Calu3 (cell line): Measurements from ENCODE around the gene PRTG. TPM values are rescaled to one million over a fixed set of nuclear protein-coding genes. Genes with fewer than 3 reads are reported as not detected.
A peak's percentile ranks its signal among the peaks of the same experiment; 100 is the strongest.

Experiments used
- BruUV-seq: library from RNA; stranded (reverse); fragments of 400-500 nt; replicated peaks from 2 replicates; lab custom pipeline; 2021; lab: Mats Ljungman, UMichigan
- CTCF ChIA-PET: fragments of 300-600 bp; sonication (Branson Sonifier 250); formaldehyde crosslinking; loops from one replicate; lab custom pipeline; 2022; ENCODE audit warnings: antibody characterized with exemption; lab: Charles Lee
- DNase-seq: peaks from one replicate; pipeline ENCODE4 v3.0.0; 2022
- H3K27ac Mint-ChIP-seq: one replicate; pipeline ENCODE4 v1.8.0; 2022; ENCODE audit warnings: mixed read lengths; ENCODE audit not compliant: unreplicated experiment
- H3K27me3 Mint-ChIP-seq: one replicate; pipeline ENCODE4 v1.8.0; 2022; ENCODE audit warnings: mixed read lengths; ENCODE audit not compliant: unreplicated experiment
- H3K36me3 Mint-ChIP-seq: one replicate; pipeline ENCODE4 v1.8.0; 2022; ENCODE audit warnings: mild to moderate bottlenecking, moderate library complexity, mixed read lengths; ENCODE audit not compliant: insufficient read depth, unreplicated experiment
- H3K4me1 Mint-ChIP-seq: one replicate; pipeline ENCODE4 v1.8.0; 2022; ENCODE audit warnings: mild to moderate bottlenecking, low read depth, mixed read lengths; ENCODE audit not compliant: unreplicated experiment
- H3K4me3 Mint-ChIP-seq: one replicate; pipeline ENCODE4 v1.8.0; 2022; ENCODE audit warnings: mild to moderate bottlenecking, low read depth, moderate library complexity, mixed read lengths; ENCODE audit not compliant: unreplicated experiment
- H3K9me3 Mint-ChIP-seq: one replicate; pipeline ENCODE4 v1.8.0; 2022; ENCODE audit warnings: low read depth, mixed read lengths; ENCODE audit not compliant: unreplicated experiment
- intact Hi-C: fragments of 100-400 bp; cut with micrococcal nuclease; formaldehyde crosslinking; loops from one replicate; pipeline ENCODE4 v1.10.0; 2022; ENCODE audit not compliant: unreplicated experiment
- total RNA-seq: library from RNA; stranded (reverse); gene quantifications from 2 replicates; pipeline ENCODE4 v1.2.3, GENCODE V29; 2022
- TF ChIP-seq, protein P1 (sequence below): fragments of 200-600 bp; IDR thresholded peaks from one replicate; pipeline ENCODE4 v1.8.0; 2022; ENCODE audit warnings: antibody characterized with exemption; ENCODE audit not compliant: unreplicated experiment

PRTG gene
- total RNA-seq, 1 experiment from 2014 or later = 12.0 TPM

DNA sequence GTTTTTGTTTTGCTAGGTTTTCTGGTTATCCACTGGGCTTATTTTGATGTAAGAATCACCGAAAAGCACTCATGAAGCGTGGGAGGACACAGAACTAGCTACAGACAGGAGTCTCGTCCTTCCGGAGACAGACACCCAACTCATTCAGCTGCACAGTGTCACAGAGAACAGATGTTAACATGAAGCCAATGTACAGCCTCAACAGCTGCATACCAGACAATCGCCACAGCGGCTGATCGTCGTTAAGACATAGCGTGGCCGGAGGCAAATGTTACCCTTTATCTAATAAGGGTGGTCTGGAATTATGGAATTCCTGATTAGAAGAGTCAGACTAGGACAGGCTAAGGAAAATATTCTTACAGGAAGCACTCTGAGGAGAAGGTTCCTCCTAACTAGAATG lies 153.7 kb downstream of the PRTG start:
- CTCF ChIA-PET = no interaction called here
- H3K4me3 Mint-ChIP-seq = no peak overlapping the region
- H3K27ac Mint-ChIP-seq = no peak overlapping the region

DNA sequence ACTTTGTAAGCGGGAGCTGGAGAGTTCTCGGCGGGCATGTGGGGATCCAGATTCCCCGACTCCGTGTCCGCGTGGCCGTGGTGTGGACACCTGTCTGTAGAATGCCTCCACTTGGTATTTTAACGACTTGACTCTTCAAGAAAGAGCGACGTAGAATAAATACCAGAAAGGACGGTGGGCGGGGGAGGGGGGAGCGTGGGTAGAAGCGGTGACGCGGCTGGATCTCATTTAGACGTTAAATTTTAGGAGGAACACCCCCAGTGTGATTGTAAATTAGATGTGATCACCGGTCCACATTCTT lies 154.2 kb downstream of the PRTG start:
- peaks cover 8% of the 10 kb centered on the region for H3K27me3 Mint-ChIP-seq
- H3K4me3 Mint-ChIP-seq = no peak overlapping the region
- H3K36me3 Mint-ChIP-seq = peaks cover 11% of the 10 kb centered on the region
- DNase-seq = no peak
- no peaks in the 10 kb centered on the region for H3K4me1 Mint-ChIP-seq
- CTCF ChIA-PET = interaction anchor here (0.6 kb wide), 1 partner anchor 769 kb away, joined by 3 read pairs; no protein-coding TSS in a partner anchor
- no peak overlapping the region for H3K27ac Mint-ChIP-seq
- TF ChIP-seq, protein P1, sequence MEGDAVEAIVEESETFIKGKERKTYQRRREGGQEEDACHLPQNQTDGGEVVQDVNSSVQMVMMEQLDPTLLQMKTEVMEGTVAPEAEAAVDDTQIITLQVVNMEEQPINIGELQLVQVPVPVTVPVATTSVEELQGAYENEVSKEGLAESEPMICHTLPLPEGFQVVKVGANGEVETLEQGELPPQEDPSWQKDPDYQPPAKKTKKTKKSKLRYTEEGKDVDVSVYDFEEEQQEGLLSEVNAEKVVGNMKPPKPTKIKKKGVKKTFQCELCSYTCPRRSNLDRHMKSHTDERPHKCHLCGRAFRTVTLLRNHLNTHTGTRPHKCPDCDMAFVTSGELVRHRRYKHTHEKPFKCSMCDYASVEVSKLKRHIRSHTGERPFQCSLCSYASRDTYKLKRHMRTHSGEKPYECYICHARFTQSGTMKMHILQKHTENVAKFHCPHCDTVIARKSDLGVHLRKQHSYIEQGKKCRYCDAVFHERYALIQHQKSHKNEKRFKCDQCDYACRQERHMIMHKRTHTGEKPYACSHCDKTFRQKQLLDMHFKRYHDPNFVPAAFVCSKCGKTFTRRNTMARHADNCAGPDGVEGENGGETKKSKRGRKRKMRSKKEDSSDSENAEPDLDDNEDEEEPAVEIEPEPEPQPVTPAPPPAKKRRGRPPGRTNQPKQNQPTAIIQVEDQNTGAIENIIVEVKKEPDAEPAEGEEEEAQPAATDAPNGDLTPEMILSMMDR = no peak
- BruUV-seq = no TSS peak
- intact Hi-C loops = no loop called here
- no peaks in the 10 kb centered on the region for H3K9me3 Mint-ChIP-seq

More for the DNA sequence above, 153.7 kb downstream of the PRTG start:
- no peak for DNase-seq
- no peaks in the 10 kb centered on the region for H3K9me3 Mint-ChIP-seq
- H3K27me3 Mint-ChIP-seq = peaks cover 3% of the 10 kb centered on the region
- BruUV-seq = no TSS peak
- H3K4me1 Mint-ChIP-seq = no peaks in the 10 kb centered on the region
- H3K36me3 Mint-ChIP-seq = peaks cover 11% of the 10 kb centered on the region
- TF ChIP-seq, protein P1 = no peak
- intact Hi-C loops = no loop called here

DNA sequence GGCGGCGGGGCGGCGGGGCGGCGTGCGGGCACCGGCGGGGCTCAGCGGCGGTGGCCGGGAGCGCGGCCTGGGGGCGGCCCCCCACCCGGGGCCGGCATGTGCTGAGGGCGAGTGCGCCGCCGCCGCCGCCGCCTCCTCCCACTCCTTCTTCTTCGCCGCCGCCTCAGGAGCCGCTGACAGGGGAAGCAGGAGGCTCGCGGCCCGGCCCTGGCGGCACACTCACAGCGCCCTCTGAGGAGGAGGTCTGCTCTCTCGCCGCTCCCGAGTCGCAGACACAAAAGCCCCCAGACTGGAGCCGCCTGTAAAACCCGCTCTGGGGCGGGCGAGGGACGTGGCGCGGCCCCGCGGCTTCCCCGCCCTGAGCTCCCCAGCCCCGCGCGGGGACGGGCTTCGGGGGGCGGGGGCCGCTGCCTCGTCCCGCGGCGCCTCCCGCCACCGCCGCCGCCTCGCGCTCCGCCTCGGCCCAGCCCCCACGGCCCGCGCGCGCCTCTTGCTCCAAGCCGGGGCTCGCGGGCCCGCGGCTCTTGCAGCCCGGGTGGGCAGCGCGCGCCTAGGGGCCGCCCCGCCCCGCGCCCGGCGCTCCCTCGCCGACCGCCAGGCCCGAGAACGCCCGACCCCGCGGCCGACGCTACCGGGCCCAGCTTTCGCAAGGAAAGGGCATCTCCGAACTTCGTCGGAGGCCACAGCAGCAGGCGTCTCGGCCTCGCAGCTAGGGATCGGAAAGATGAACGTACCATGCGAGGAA lies 154.7 kb downstream of the PRTG start, which contains the start of gene PYGO1:
TSS of gene PYGO1 (minus strand) at position 276 of the 745 bp plus-strand sequence. CDS start 462 bp downstream, outside the sequence.
- peak; percentile 68 for DNase-seq
- TF ChIP-seq, protein P1 = no peak
- Mint-ChIP-seq H3K27me3 (peaks cover 13% of the 10 kb centered on the region), H3K36me3 (peaks cover 11% of the 10 kb centered on the region), H3K4me1 (no peaks in the 10 kb centered on the region), H3K4me3 (no peak within 1 kb of the TSS), H3K9me3 (no peaks in the 10 kb centered on the region), H3K27ac (no peak within 1 kb of the TSS)
- intact Hi-C loops = no loop called here
- BruUV-seq = no TSS peak
- CTCF ChIA-PET = interaction anchor here (0.6 kb wide), 1 partner anchor 769 kb away, joined by 3 read pairs; no protein-coding TSS in a partner anchor

DNA sequence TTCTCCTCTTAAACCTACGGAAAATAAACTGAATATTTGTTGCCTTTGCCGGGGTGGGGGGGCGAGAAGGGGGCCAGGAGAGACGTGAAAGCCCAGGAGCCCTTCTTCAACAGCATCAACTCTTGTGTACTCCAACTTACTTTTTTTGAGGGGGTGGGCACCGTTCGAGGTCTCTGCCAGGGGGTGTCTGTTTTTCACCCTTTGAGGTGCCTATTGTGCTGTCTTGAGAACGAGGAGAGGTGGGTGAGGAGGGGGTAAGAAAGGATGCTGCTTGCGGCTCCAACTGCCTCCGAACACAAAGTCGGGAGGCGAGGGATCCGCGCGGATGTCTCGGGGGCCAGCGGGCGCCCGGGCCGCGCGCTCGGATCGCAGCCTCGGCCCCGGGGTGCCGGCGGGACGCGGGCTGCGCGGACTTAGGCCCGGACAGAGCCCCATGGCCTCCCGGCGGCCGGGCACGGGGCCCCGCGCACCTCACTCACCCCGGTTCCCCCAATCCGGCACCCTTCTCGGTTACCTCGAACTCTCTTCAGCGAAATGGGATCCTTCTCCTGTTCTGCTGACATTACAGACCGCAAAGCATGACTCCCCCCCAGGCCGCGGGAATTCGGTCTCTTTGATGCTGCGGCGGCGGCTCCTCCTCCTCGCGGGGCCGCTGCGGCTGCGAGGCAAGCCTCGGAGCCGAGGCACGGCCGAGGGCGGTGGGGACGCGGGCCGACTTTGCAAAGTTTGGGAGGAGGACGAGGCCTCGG lies 155.5 kb downstream of the PRTG start:
- peaks cover 11% of the 10 kb centered on the region for H3K36me3 Mint-ChIP-seq
- no peaks in the 10 kb centered on the region for H3K4me1 Mint-ChIP-seq
- H3K27me3 Mint-ChIP-seq = peaks cover 20% of the 10 kb centered on the region
- CTCF ChIA-PET = interaction anchor here (0.8 kb wide), 1 partner anchor 92 kb away, joined by 3 read pairs; no protein-coding TSS in a partner anchor
- no peak overlapping the region for H3K4me3 Mint-ChIP-seq
- no peak overlapping the region for H3K27ac Mint-ChIP-seq
- no peaks in the 10 kb centered on the region for H3K9me3 Mint-ChIP-seq
- no TSS peak for BruUV-seq
- DNase-seq = peak; percentile 36
- intact Hi-C loops = no loop called here
- TF ChIP-seq, protein P1 = no peak
